ENCODE measurements around the gene CD4.

DNA sequence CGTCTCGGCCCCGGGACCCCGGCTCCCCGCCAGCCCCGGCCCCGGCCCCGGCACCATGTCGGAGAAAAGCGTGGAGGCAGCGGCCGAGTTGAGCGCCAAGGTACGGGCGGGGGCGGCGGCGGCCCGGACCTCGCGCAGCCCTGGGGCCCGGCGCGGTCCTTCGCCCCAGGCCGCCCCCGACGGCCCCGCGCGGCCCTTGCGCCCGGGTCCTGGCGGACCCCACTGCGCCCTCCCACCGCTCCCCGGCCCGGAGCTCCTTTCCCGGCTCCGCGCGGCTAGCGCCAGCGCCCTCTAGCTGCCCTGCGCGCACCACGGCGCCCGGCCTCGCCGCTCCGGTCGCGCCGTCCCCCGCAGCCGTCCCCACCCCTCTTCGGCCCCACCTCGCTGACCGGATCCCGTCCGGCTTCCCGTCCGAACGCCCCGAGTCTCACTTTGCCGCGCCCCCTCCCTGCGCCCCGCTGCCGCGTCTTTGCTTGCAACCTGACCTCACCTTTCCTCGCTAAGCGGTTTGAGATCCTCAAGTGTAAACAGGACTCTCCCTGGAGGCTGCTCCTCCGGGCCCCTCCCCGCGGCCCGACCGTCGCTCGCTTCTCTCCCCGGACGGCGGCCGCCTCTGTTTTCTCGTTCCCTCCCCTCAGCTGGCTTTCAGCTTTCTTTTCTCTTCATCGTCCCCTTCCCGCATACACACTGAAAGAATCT lies 22.5 kb upstream of the CD4 start:
- TF ChIP-seq POLR2AphosphoS5 (IDR thresholded peaks at IDR 0.05), result peak; percentile 15 to 55 (median 52)
- TF ChIP-seq, protein P1, sequence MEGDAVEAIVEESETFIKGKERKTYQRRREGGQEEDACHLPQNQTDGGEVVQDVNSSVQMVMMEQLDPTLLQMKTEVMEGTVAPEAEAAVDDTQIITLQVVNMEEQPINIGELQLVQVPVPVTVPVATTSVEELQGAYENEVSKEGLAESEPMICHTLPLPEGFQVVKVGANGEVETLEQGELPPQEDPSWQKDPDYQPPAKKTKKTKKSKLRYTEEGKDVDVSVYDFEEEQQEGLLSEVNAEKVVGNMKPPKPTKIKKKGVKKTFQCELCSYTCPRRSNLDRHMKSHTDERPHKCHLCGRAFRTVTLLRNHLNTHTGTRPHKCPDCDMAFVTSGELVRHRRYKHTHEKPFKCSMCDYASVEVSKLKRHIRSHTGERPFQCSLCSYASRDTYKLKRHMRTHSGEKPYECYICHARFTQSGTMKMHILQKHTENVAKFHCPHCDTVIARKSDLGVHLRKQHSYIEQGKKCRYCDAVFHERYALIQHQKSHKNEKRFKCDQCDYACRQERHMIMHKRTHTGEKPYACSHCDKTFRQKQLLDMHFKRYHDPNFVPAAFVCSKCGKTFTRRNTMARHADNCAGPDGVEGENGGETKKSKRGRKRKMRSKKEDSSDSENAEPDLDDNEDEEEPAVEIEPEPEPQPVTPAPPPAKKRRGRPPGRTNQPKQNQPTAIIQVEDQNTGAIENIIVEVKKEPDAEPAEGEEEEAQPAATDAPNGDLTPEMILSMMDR (IDR thresholded peaks at IDR 0.05), result peak in 5 of 7 experiments; percentile 13 to 89 (median 64)

Measured in stomach (tissue), 4 donors.